IPS-18c (cell line): ENCODE data around the gene MROH2A.
"Not testable (repeated sequence)": the region's sequence is repeated elsewhere in the genome, so short reads cannot be mapped to it uniquely, and the experiment has no call there.

Source experiments
- H3K4me3 ChIP-seq: 2 replicates; pipeline ENCODE4 v1.7.0; 2013; ENCODE audit warnings: low read depth, mild to moderate bottlenecking, low read length, moderate library complexity; ENCODE audit not compliant: insufficient read depth
- H3K9me3 ChIP-seq: one replicate; pipeline ENCODE4 v1.6.1; 2013; ENCODE audit warnings: mild to moderate bottlenecking, low read length, moderate library complexity; ENCODE audit not compliant: control insufficient read depth, insufficient read depth

MROH2A gene

GRCh38 chr2:233778030-233778429 lies at the start of gene MROH2A:
TSS of gene MROH2A (plus strand) at chr2:233778330. CDS start at chr2:233779359, 1,029 bp downstream.
- Histone ChIP-seq H3K9me3 (no peaks in the 10 kb centered on the region), H3K4me3 (no peak within 1 kb of the TSS)

GRCh38 chr2:233728723-233729301 lies 49.3 kb upstream of the MROH2A start, which contains the start of gene UGT1A3:
TSS of gene UGT1A3 (plus strand) at chr2:233729042. CDS start at chr2:233729127, 85 bp downstream.
- H3K9me3 ChIP-seq = peaks cover 4% of the 10 kb centered on the region
- H3K4me3 ChIP-seq = no peak within 1 kb of the TSS

- H3K9me3 ChIP-seq, H3K4me3 ChIP-seq: not testable (repeated sequence)
These were observed 41.1 kb upstream of the MROH2A start for GRCh38 chr2:233736868-233737653.

GRCh38 chr2:233740870-233741269 lies 37.3 kb upstream of the MROH2A start:
- peaks cover 2% of the 10 kb centered on the region for H3K9me3 ChIP-seq
- H3K4me3 ChIP-seq = no peak overlapping the region

- peaks cover 2% of the 10 kb centered on the region for H3K9me3 ChIP-seq
- no peak overlapping the region for H3K4me3 ChIP-seq
These were observed 34.5 kb upstream of the MROH2A start for GRCh38 chr2:233743464-233744259.

GRCh38 chr2:233745073-233745755 lies 32.9 kb upstream of the MROH2A start:
- Histone ChIP-seq H3K4me3 (no peak overlapping the region), H3K9me3 (peaks cover 2% of the 10 kb centered on the region)

- not testable (repeated sequence) for H3K9me3 ChIP-seq, H3K4me3 ChIP-seq
These were observed 32.3 kb upstream of the MROH2A start for GRCh38 chr2:233745838-233746237.

GRCh38 chr2:233746475-233747282 lies 31.5 kb upstream of the MROH2A start:
- peaks cover 6% of the 10 kb centered on the region for H3K9me3 ChIP-seq
- H3K4me3 ChIP-seq = no peak overlapping the region

GRCh38 chr2:233747283-233747544 lies 30.9 kb upstream of the MROH2A start:
- peaks cover 4% of the 10 kb centered on the region for H3K9me3 ChIP-seq
- no peak overlapping the region for H3K4me3 ChIP-seq

GRCh38 chr2:233750689-233751088 lies 27.4 kb upstream of the MROH2A start:
- not testable (repeated sequence) for H3K9me3 ChIP-seq, H3K4me3 ChIP-seq

GRCh38 chr2:233751212-233752009 lies 26.7 kb upstream of the MROH2A start:
- not testable (repeated sequence) for H3K4me3 ChIP-seq, H3K9me3 ChIP-seq

- Histone ChIP-seq H3K4me3 (no peak overlapping the region), H3K9me3 (peaks cover 4% of the 10 kb centered on the region)
These were observed 23.1 kb upstream of the MROH2A start for GRCh38 chr2:233754872-233755611.

- Histone ChIP-seq H3K4me3 (no peak overlapping the region), H3K9me3 (no peaks in the 10 kb centered on the region)
These were observed 21.6 kb upstream of the MROH2A start for GRCh38 chr2:233756429-233757081.

GRCh38 chr2:233758141-233758540 lies 20.0 kb upstream of the MROH2A start:
- H3K4me3 ChIP-seq = no peak overlapping the region
- no peaks in the 10 kb centered on the region for H3K9me3 ChIP-seq

GRCh38 chr2:233758849-233759248 lies 19.3 kb upstream of the MROH2A start:
- Histone ChIP-seq H3K4me3 (no peak overlapping the region), H3K9me3 (no peaks in the 10 kb centered on the region)
